ENCODE measurements around the gene DUSP6. TPM values are rescaled to one million over a fixed set of nuclear protein-coding genes. Genes with fewer than 3 reads are reported as not detected.
A peak's percentile ranks its signal among the peaks of the same experiment; 100 is the strongest.

DUSP6 gene
- total and polyA plus RNA-seq, 3 experiments from 2014 or later: 3.8 to 24.8 (median 23.4) TPM

- H3K27ac ChIP-seq (ENCODE audit: low read depth, low read length): peak overlapping the region; percentile 49
- peak overlapping the region; percentile 66 for H3K4me3 ChIP-seq (ENCODE audit: low read length)
- H3K9me3 ChIP-seq (ENCODE audit: low read length): no peaks in the 10 kb centered on the region
- peak overlapping the region; percentile 77 to 96 (median 94) for H3K27ac Mint-ChIP-seq
- H3K4me1 ChIP-seq (ENCODE audit: insufficient read depth, low read length): peaks cover 30% of the 10 kb centered on the region
- H3K27me3 ChIP-seq (ENCODE audit: insufficient read depth, low read length, poor library complexity, severe bottlenecking): no peaks in the 10 kb centered on the region
- H3K27me3 Mint-ChIP-seq: no peaks in the 10 kb centered on the region
- ChIA-PET CTCF (interaction anchor here (1.3 to 2.7 kb wide), 3 partner anchors 10 to 108 kb away, joined by 4 to 10 read pairs (median 4); no protein-coding TSS in a partner anchor), POLR2A (no interaction called here)
- H3K4me3 Mint-ChIP-seq: peak overlapping the region; percentile 87 to 96 (median 94)
- peaks cover 39 to 63% (median 57%) of the 10 kb centered on the region in 3 donors for H3K4me1 Mint-ChIP-seq
- H3K36me3 ChIP-seq (ENCODE audit: insufficient read depth, low read length): no peaks in the 10 kb centered on the region
- DNase-seq: peak; percentile 9 to 60 (median 26)
- H3K9me3 Mint-ChIP-seq: no peaks in the 10 kb centered on the region
- peaks cover 0 to 2% (median 0%) of the 10 kb centered on the region in 3 donors for H3K36me3 Mint-ChIP-seq
These were observed 1.0 kb upstream of the DUSP6 start for GRCh38 chr12:89353188-89353822.

GRCh38 chr12:89352242-89352491 lies 134 bp downstream of the DUSP6 start:
- H3K4me3 Mint-ChIP-seq: peak overlapping the region; percentile 87 to 96 (median 94)
- no peaks in the 10 kb centered on the region for H3K27me3 ChIP-seq (ENCODE audit: insufficient read depth, low read length, poor library complexity, severe bottlenecking)
- peak overlapping the region; percentile 77 to 96 (median 94) for H3K27ac Mint-ChIP-seq
- peaks cover 46 to 73% (median 65%) of the 10 kb centered on the region in 3 donors for H3K4me1 Mint-ChIP-seq
- no peaks in the 10 kb centered on the region for H3K27me3 Mint-ChIP-seq
- H3K4me3 ChIP-seq (ENCODE audit: low read length): peak overlapping the region; percentile 66
- peaks cover 0 to 2% (median 0%) of the 10 kb centered on the region in 3 donors for H3K36me3 Mint-ChIP-seq
- ChIA-PET POLR2A (interaction anchor here (1.2 to 1.4 kb wide), 3 partner anchors 71 to 172 kb away, joined by 4 to 7 read pairs (median 5); partner anchors contain the start of gene GALNT4), CTCF (interaction anchor here (1.0 to 2.7 kb wide), 6 partner anchors 72 to 335 kb away, joined by 3 to 10 read pairs (median 5); no protein-coding TSS in a partner anchor)
- H3K4me1 ChIP-seq (ENCODE audit: insufficient read depth, low read length): peaks cover 33% of the 10 kb centered on the region
- H3K36me3 ChIP-seq (ENCODE audit: insufficient read depth, low read length): no peaks in the 10 kb centered on the region
- DNase-seq: no peak
- peak overlapping the region; percentile 79 for H3K27ac ChIP-seq (ENCODE audit: low read depth, low read length)
- H3K9me3 Mint-ChIP-seq: no peaks in the 10 kb centered on the region
- no peaks in the 10 kb centered on the region for H3K9me3 ChIP-seq (ENCODE audit: low read length)

GRCh38 chr12:89351489-89352241 lies 636 bp downstream of the DUSP6 start:
- Histone ChIP-seq H3K36me3 (ENCODE audit: insufficient read depth, low read length) (no peaks in the 10 kb centered on the region), H3K27ac (ENCODE audit: low read depth, low read length) (peak overlapping the region; percentile 79), H3K4me1 (ENCODE audit: insufficient read depth, low read length) (peaks cover 38% of the 10 kb centered on the region), H3K27me3 (ENCODE audit: insufficient read depth, low read length, poor library complexity, severe bottlenecking) (no peaks in the 10 kb centered on the region), H3K4me3 (ENCODE audit: low read length) (peak overlapping the region; percentile 66), H3K9me3 (ENCODE audit: low read length) (no peaks in the 10 kb centered on the region)
- Mint-ChIP-seq H3K27ac (peak overlapping the region; percentile 77 to 96 (median 94)), H3K36me3 (peaks cover 0 to 2% (median 0%) of the 10 kb centered on the region in 3 donors), H3K27me3 (no peaks in the 10 kb centered on the region), H3K9me3 (no peaks in the 10 kb centered on the region), H3K4me1 (peaks cover 51 to 78% (median 70%) of the 10 kb centered on the region in 3 donors), H3K4me3 (peak overlapping the region; percentile 87 to 96 (median 94))
- ChIA-PET CTCF (interaction anchor here (1.0 to 2.7 kb wide), 6 partner anchors 71 to 334 kb away, joined by 3 to 10 read pairs (median 5); no protein-coding TSS in a partner anchor), POLR2A (interaction anchor here (1.2 to 1.4 kb wide), 3 partner anchors 71 to 173 kb away, joined by 4 to 7 read pairs (median 5); partner anchors contain the start of gene GALNT4)
- peak; percentile 25 to 61 (median 36) for DNase-seq

GRCh38 chr12:89350630-89351488 lies 1.4 kb downstream of the DUSP6 start:
- peak overlapping the region; percentile 79 for H3K27ac ChIP-seq (ENCODE audit: low read depth, low read length)
- H3K36me3 Mint-ChIP-seq: peaks cover 0 to 2% (median 0%) of the 10 kb centered on the region in 3 donors

GRCh38 chr12:89350260-89350629 lies 2.1 kb downstream of the DUSP6 start:
- no peaks in the 10 kb centered on the region for H3K9me3 ChIP-seq (ENCODE audit: low read length)
- no peaks in the 10 kb centered on the region for H3K9me3 Mint-ChIP-seq
- peaks cover 63 to 85% (median 79%) of the 10 kb centered on the region in 3 donors for H3K4me1 Mint-ChIP-seq
- H3K27ac Mint-ChIP-seq: no peak overlapping the region
- H3K4me3 Mint-ChIP-seq: peak overlapping the region; percentile 87 to 96 (median 94)
- POLR2A ChIA-PET: no interaction called here
- H3K36me3 Mint-ChIP-seq: peaks cover 0 to 2% (median 0%) of the 10 kb centered on the region in 3 donors
- CTCF ChIA-PET: no interaction called here
- H3K27me3 ChIP-seq (ENCODE audit: insufficient read depth, low read length, poor library complexity, severe bottlenecking): no peaks in the 10 kb centered on the region
- DNase-seq: no peak
- H3K27ac ChIP-seq (ENCODE audit: low read depth, low read length): no peak overlapping the region
- H3K36me3 ChIP-seq (ENCODE audit: insufficient read depth, low read length): no peaks in the 10 kb centered on the region
- H3K4me1 ChIP-seq (ENCODE audit: insufficient read depth, low read length): peaks cover 49% of the 10 kb centered on the region
- H3K4me3 ChIP-seq (ENCODE audit: low read length): peak overlapping the region; percentile 66
- H3K27me3 Mint-ChIP-seq: no peaks in the 10 kb centered on the region

More at GRCh38 chr12:89350630-89351488, 1.4 kb downstream of the DUSP6 start:
- CTCF ChIA-PET: interaction anchor here (1.6 to 2.7 kb wide), 3 partner anchors 107 to 334 kb away, joined by 3 to 10 read pairs (median 6); no protein-coding TSS in a partner anchor
- Mint-ChIP-seq H3K27ac (peak overlapping the region in 7 of 8 donors; percentile 30 to 96 (median 94)), H3K27me3 (no peaks in the 10 kb centered on the region), H3K9me3 (no peaks in the 10 kb centered on the region), H3K4me1 (peaks cover 59 to 85% (median 77%) of the 10 kb centered on the region in 3 donors), H3K4me3 (peak overlapping the region; percentile 87 to 96 (median 94))
- no peaks in the 10 kb centered on the region for H3K27me3 ChIP-seq (ENCODE audit: insufficient read depth, low read length, poor library complexity, severe bottlenecking)
- H3K4me3 ChIP-seq (ENCODE audit: low read length): peak overlapping the region; percentile 66
- no peaks in the 10 kb centered on the region for H3K36me3 ChIP-seq (ENCODE audit: insufficient read depth, low read length)
- DNase-seq: peak in 2 of 5 donors; percentile 18 to 26
- no peaks in the 10 kb centered on the region for H3K9me3 ChIP-seq (ENCODE audit: low read length)
- peaks cover 46% of the 10 kb centered on the region for H3K4me1 ChIP-seq (ENCODE audit: insufficient read depth, low read length)
- POLR2A ChIA-PET: interaction anchor here (1.2 kb wide), 1 partner anchor 70 kb away, joined by 4 read pairs; no protein-coding TSS in a partner anchor

- H3K27me3 ChIP-seq (ENCODE audit: insufficient read depth, low read length, poor library complexity, severe bottlenecking): no peaks in the 10 kb centered on the region
- peaks cover 45% of the 10 kb centered on the region for H3K4me1 ChIP-seq (ENCODE audit: insufficient read depth, low read length)
- H3K4me1 Mint-ChIP-seq: peaks cover 62 to 83% (median 77%) of the 10 kb centered on the region in 3 donors
- peak overlapping the region in 5 of 7 donors; percentile 45 to 96 (median 89) for H3K4me3 Mint-ChIP-seq
- POLR2A ChIA-PET: no interaction called here
- no peaks in the 10 kb centered on the region for H3K27me3 Mint-ChIP-seq
- H3K4me3 ChIP-seq (ENCODE audit: low read length): no peak overlapping the region
- no peak for DNase-seq
- no peak overlapping the region for H3K27ac ChIP-seq (ENCODE audit: low read depth, low read length)
- H3K27ac Mint-ChIP-seq: no peak overlapping the region
- no peaks in the 10 kb centered on the region for H3K9me3 Mint-ChIP-seq
- H3K9me3 ChIP-seq (ENCODE audit: low read length): no peaks in the 10 kb centered on the region
- CTCF ChIA-PET: no interaction called here
- no peaks in the 10 kb centered on the region for H3K36me3 ChIP-seq (ENCODE audit: insufficient read depth, low read length)
- H3K36me3 Mint-ChIP-seq: peaks cover 0 to 2% (median 0%) of the 10 kb centered on the region in 3 donors
These were observed 2.5 kb downstream of the DUSP6 start for GRCh38 chr12:89349814-89350213.

DNA sequence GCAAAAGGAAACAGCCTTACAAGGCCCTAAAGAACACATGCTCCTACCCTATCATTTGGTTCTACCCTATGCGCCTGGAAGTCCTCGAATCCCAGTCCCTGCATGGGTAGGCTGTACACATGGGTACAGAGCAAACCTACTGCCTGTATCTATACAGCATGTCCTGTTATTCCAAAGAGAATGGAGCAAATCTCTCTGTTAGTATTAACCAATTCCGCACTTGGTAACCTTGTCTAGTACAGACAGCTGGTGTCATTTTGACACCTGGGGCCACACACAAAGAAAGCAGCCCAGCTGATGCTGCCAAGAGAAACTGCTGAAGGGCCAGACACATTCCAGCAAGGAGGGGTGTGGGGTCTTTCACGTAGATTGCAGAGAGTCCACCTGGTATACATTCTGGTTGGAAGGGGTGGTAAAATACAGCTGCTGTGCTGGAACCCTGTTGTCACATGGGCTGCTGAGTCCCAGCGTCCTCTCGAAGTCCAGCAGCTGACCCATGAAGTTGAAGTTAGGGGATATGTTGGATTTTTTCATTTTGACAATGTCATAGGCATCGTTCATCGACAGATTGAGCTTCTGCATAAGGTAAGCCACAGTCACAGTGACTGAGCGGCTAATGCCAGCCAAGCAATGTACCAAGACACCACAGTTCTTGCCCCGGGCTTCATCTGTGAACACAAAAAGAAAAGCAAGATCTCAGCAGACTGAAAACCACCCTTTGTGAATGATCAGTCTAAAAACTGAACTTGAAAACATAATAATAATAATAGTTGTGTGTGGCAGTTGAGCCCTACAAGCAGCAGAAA lies 3.2 kb downstream of the DUSP6 start:
- peak overlapping the region in 5 of 7 donors; percentile 7 to 74 (median 41) for H3K4me3 Mint-ChIP-seq
- Histone ChIP-seq H3K4me1 (ENCODE audit: insufficient read depth, low read length) (peaks cover 39% of the 10 kb centered on the region), H3K9me3 (ENCODE audit: low read length) (no peaks in the 10 kb centered on the region), H3K4me3 (ENCODE audit: low read length) (no peak overlapping the region), H3K36me3 (ENCODE audit: insufficient read depth, low read length) (no peaks in the 10 kb centered on the region), H3K27me3 (ENCODE audit: insufficient read depth, low read length, poor library complexity, severe bottlenecking) (no peaks in the 10 kb centered on the region), H3K27ac (ENCODE audit: low read depth, low read length) (no peak overlapping the region)
- H3K4me1 Mint-ChIP-seq: peaks cover 58 to 77% (median 75%) of the 10 kb centered on the region in 3 donors
- no peaks in the 10 kb centered on the region for H3K9me3 Mint-ChIP-seq
- ChIA-PET CTCF (no interaction called here), POLR2A (no interaction called here)
- peak overlapping the region in 1 of 8 donors; percentile 29 for H3K27ac Mint-ChIP-seq
- peaks cover 0 to 2% (median 0%) of the 10 kb centered on the region in 3 donors for H3K36me3 Mint-ChIP-seq
- H3K27me3 Mint-ChIP-seq: no peaks in the 10 kb centered on the region
- DNase-seq: no peak

All from CD8-positive, alpha-beta memory T cell (primary cell).